ENCODE results near the gene TMEM141.
"Not testable (repeated sequence)": the region's sequence is repeated elsewhere in the genome, so short reads cannot be mapped to it uniquely, and the experiment has no call there.

The TMEM141 gene

GRCh38 chr9:136835932-136836904 lies 45.1 kb downstream of the TMEM141 start:
- no peak for DNase-seq

- no peak for DNase-seq
Measured at GRCh38 chr9:136837146-136837855, 46.2 kb downstream of the TMEM141 start.

DNA sequence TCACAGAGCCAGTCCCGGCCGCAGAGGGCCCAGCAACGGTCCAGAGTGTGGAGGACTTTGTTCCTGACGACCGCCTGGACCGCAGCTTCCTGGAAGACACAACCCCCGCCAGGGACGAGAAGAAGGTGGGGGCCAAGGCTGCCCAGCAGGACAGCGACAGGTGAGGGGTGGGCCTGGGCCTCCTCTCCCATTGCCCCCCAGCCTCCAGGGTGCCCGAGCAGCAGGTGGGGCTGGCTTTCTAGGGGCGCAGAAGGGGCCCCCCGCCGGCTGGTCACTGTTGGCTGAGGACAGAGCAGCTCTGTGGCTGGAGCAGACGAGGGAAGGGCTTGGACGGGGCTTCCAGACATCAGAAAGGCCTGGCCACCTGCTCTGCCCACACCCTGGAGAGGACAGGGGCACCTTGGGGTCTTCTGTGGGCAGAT lies 46.7 kb downstream of the TMEM141 start:
- DNase-seq, result not testable (repeated sequence)

GRCh38 chr9:136838314-136839228 lies 47.4 kb downstream of the TMEM141 start:
- DNase-seq, result no peak

DNA sequence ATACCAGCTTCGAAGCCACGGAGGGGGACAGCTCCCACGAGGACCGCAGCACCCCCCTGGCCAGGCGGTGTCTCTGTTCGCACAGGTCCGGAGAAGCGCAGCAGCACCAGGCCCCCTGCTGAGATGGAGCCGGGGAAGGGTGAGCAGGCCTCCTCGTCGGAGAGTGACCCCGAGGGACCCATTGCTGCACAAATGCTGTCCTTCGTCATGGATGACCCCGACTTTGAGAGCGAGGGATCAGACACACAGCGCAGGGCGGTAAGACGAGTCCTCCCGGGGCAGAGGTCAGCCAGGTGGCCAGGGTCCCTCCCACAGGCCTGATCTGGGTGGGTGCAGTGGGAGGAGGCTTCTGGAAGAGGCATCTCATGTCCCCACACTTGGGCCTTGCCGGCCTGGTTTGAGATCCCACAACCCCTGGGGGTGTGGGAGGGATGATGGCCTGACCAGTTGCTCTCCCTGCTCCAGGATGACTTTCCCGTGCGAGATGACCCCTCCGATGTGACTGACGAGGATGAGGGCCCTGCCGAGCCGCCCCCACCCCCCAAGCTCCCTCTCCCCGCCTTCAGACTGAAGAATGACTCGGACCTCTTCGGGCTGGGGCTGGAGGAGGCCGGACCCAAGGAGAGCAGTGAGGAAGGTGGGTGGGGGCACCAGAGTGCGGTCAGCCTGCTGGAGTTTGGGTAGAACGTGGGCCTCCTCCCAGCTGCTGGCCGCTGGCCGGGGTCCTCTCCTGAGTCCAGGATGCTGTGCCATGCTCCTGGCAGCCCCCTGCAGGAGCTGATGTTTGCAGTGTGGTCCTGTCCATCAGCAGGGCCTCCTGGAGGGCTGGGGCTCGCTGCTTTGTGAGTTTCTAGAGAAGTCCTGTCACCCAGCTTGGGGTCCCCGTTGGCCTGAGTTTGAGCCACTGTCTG lies 48.3 kb downstream of the TMEM141 start:
- no peak for DNase-seq

- DNase-seq, result no peak
Measured at GRCh38 chr9:136840140-136840876, 49.2 kb downstream of the TMEM141 start.

- DNase-seq, result peak; percentile 91
Measured at GRCh38 chr9:136840877-136841645, 49.9 kb downstream of the TMEM141 start.

GRCh38 chr9:136841646-136842379 lies 50.7 kb downstream of the TMEM141 start:
- DNase-seq, result peak; percentile 66

DNA sequence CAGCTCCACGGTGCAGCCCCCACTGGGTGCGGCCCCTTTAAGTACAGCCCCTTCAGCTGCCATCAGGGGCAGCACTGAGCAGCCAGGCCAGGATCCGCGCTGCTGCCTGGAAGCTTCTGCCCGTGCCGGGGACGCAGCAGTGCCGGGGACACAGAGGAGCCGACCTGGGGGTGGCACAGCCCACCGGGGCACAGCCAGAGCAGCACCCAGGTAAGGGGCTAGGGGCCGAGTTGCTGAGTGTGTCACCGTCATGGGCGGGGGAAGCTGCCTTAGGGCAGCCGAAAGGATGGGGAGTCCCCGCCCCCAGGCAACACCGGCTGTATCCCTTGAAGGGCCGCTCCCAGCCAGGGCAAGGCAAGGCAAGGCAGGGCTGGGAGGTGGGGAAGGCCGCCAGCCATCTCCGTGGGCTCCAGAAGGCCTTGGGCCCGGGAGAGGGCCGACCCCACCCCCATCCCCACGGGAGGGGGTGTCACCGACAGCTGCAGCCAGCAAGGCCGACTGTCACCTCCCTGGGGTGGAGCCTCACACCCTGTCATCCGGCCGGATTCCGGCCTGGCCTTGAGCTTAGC lies 51.3 kb downstream of the TMEM141 start, which contains the start of gene AJM1:
Gene AJM1 (plus strand): TSS at position 99 of the 569 bp plus-strand sequence. CDS start 1,937 bp downstream, outside the sequence.
- peak; percentile 82 for DNase-seq
